ENCODE data around the gene TSPOAP1.

Gene TSPOAP1

DNA sequence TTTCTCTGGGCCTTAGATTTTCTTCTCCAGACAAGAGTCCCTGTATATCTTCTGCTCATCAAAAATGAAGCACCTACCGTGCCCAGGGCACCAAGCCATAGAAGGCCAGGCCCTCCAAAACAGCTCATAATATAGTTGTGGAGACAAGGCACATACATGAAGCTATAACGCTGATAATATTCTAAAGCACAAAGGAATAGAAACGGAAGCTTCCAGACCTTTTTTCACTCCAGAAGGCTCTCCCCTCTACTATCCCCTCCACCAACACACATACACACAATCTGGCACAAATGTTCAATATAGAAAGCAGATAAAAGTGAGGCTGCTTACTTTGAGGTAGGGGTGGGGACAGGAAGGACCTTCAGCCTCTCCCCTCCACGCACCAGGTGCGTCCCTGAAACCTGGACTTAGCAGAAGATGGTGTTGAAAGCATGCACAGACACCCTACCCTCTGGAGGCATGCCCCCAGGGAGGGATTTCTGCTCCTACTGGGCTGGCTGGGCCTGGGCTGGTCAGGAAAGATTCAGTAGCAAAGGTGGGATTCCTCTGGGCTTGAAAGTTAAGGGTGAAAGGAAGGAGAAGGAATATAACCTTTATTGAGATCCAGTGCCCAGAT is 37.5 kb upstream of the TSPOAP1 start:
- Mint-ChIP-seq H3K27ac (peak overlapping the region in 1 of 2 donors; percentile 86), H3K27me3 (no peaks in the 10 kb centered on the region), H3K9me3 (no peaks in the 10 kb centered on the region), H3K4me3 (no peak overlapping the region), H3K4me1 (peaks cover 8% of the 10 kb centered on the region)
- no peak for ATAC-seq
- no peak for DNase-seq

DNA sequence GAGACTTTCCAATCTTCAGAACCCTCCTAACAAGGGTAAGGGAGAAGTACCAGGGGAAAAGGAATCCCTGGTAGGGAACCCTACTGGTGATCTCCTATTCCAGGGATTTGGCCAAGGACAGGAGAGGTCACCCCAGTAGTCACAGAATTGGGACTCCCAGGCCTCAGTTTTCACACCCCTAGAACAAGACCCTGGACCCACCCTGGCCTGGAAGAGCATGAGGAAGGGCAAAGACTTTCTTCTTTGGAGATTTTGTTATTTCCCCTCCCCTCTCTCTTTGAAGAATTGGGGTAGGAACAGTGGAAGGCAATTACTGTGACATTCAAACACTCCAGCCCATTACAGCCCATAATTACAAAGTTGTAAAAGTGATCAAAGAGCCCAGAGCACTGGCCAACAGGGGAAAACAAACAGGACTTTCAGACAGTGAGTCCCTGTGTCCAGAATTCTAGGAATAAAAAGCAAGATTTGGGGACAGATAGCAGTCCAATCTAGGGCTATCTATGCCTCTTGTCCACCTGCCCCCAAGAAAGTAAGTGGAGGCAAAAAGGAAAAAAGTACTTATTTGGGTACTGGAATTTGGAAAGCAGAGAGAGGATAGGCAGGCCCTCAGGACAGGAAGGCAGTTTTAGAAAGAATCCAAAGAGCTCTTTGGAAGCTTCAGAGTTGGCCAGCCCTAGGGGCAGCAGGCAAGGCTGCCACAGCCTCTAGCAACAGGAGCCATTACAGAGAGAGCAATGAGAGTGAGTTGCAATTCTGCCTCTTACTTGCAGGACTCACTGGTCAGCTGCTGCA is 36.8 kb upstream of the TSPOAP1 start:
- H3K27me3 Mint-ChIP-seq, result no peaks in the 10 kb centered on the region
- H3K4me3 Mint-ChIP-seq, result no peak overlapping the region
- ATAC-seq (no peak), DNase-seq (no peak)
- peak overlapping the region in 1 of 2 donors; percentile 2 for H3K27ac Mint-ChIP-seq
- peaks cover 8% of the 10 kb centered on the region for H3K4me1 Mint-ChIP-seq
- no peaks in the 10 kb centered on the region for H3K9me3 Mint-ChIP-seq

DNA sequence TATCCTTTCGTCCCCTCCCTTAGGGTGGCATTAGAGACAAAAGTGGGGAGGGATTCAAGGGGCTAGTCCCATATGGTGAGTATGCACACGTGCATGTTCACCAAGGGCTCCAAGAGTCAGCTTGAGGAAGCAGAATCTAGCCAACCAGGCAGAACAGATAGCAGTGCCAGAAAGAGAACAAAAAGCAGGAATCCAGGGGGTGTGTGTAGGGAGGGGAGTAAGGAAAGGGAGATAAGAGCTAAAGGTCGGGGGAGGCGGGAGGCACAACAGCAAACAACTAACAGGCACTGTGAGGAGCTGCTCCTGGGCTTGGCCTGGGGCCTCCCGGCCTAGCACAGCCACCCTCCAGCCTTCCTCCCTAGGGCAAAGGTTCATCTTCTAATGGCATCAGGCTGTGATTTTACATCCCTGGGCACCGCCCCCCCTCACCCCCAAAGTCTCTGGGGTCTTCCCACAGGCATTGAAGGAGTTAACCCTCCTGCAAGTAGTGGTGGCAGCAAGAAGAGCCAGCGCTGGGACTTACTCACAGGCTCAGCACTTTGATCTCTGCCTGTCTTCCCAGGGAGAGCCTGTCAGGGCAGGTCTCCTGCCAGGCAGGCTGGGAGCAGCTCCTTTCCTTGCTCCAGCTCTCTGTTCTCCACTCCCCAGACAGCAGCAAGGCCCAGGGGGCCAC is 35.8 kb upstream of the TSPOAP1 start:
- Mint-ChIP-seq H3K27me3 (no peaks in the 10 kb centered on the region), H3K9me3 (no peaks in the 10 kb centered on the region), H3K4me3 (no peak overlapping the region), H3K27ac (peak overlapping the region in 1 of 2 donors; percentile 59), H3K4me1 (peaks cover 5% of the 10 kb centered on the region)
- ATAC-seq (no peak), DNase-seq (no peak)

DNA sequence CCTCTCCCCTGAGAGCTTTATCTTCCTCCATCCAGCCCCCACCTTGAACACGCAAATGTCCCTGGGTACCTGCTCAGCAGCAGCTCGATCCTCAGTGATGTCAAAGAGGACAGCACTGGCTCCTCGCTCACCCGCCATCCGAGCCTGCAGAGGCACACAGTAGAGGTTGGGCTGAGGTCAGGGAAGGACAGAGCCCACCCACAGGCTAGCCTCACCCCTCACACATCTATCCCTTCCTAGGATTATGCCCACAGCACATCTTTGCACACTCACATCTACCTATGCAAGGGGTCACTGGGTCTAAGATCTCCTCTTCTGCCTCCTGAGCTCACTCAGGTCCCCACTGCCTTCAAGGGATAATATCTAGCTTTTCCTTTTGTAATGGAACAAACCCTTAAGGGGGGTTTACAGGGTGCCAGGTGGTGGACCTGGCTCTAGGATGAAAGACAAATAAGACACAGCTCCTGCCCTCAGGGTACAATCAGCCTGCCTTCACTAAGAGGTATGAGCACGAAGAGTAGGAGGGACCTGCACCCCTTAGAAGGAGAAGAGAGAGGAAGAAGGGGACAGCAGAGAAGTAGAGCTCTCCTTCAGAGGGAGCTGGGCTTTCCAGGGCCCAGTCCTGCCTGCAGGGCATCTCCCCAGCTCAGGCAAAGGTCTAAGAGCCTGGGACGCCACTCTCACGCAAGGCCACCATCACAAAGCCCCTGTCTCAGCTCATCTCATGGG is 35.0 kb upstream of the TSPOAP1 start:
- Mint-ChIP-seq H3K9me3 (no peaks in the 10 kb centered on the region), H3K4me1 (no peaks in the 10 kb centered on the region), H3K27ac (no peak overlapping the region), H3K4me3 (no peak overlapping the region), H3K27me3 (no peaks in the 10 kb centered on the region)
- ATAC-seq, result no peak
- DNase-seq, result no peak

DNA sequence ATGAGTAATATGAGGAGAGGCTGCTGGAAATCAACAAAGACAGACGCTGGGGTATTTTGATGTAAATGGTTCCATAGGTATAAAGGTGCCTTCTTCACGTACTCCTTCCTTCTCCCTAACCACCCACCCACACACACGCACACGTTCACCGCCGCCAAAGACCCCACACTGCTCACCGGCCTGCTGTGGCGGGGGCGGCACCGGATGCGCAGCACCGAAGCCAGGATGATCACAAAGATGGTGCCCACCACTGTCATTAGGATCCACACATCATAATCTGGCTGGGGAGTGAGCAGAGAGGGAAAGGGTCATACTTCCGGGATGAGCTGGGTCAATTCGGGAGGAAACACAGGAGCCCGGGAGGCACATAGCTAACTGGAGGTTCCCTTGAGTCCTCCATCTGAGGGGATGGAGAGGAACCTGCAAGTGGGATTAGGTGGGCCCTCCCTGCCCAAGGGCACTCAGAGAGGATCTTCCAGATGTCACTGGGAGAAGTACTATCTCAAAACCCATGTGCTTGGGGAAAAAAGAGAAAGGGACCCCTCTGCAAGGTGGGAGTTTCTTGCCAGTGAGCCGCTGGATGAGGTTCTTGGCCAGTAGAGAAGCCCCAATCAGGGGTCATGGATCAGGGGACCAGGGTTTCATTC is 33.9 kb upstream of the TSPOAP1 start:
- H3K9me3 Mint-ChIP-seq, result no peaks in the 10 kb centered on the region
- no peak overlapping the region for H3K4me3 Mint-ChIP-seq
- H3K4me1 Mint-ChIP-seq, result no peaks in the 10 kb centered on the region
- ATAC-seq, result no peak
- DNase-seq, result no peak
- no peaks in the 10 kb centered on the region for H3K27me3 Mint-ChIP-seq
- peak overlapping the region in 1 of 2 donors; percentile 65 for H3K27ac Mint-ChIP-seq

DNA sequence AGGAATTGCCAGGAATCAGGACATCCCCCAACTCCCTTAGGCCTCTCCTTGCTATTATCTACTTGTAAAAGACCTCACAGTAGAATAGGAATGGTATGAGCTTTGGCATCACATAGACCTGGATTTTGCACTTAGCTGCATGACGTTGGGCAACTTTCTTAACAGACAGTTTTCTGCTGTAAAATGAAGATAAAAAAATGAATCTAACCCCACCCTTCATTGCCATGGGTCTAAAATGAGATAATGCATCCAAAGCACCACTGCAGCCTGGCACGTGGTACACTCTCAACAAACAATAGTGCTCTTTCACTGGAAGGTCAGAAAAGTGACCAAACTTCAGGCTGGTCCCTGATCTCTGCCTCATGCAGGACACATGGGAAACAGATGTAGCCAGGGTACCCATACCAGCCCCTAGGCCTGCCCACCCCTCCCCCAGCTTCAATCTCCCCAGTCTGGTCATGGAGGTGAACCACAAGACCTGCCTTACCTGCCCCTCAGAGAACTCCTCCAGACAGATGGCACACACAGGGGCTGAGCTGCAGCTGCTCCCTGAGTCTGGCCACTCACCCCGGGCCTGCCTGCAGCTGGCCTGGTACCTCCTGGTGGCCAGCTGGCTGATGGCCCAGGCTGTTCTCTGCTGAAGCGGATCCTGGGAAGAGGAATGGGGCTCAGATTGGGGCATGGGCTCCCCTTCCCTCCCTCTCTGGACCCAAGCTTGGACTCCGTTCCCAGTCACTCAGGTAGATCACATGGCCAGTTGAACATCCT is 31.9 kb upstream of the TSPOAP1 start:
- no peak overlapping the region for H3K4me3 Mint-ChIP-seq

DNA sequence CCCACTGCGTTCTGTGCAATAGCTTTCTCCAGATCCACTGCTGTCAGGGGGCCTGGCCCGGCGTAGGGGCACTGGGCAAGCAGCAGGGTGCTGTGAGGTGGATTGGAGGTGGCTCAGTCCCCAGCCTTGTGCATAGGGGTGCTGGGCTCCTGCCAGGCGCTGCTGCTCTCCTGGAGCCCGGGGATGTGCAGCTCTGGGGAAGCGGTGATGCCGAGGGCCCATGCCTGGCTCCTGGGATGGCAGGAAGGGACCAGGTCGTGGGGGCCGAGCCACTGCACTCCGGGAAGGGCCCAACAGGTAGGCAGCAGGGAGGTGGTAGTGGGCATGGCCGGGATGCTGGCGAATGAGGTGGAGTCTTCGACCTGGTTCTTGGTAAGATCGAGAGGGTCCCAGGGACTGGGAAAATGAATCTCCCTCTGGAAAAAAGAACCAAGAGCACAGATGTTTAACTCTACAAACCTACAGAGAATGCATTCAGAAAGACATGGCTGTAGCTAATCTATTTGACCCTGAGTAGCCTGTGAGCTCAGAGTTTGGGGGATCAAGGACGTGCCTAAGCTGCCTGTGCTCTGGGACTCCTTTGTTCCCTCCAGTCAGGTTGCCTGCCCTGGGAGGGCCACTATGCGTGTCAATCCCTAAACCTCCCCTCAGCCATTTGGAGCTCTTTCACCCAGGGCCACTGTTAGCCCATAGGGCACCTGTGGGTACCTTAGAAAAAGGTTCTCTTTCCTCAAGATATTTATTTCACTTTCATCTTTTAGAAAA is 30.0 kb upstream of the TSPOAP1 start:
- H3K9me3 Mint-ChIP-seq, result no peaks in the 10 kb centered on the region
- H3K4me3 Mint-ChIP-seq, result no peak overlapping the region
- DNase-seq, result no peak

More for the DNA sequence above, 31.9 kb upstream of the TSPOAP1 start:
- H3K27me3 Mint-ChIP-seq, result no peaks in the 10 kb centered on the region
- H3K27ac Mint-ChIP-seq, result peak overlapping the region; percentile 9 to 48
- H3K4me1 Mint-ChIP-seq, result no peaks in the 10 kb centered on the region
- no peaks in the 10 kb centered on the region for H3K9me3 Mint-ChIP-seq
- DNase-seq, result no peak
- ATAC-seq, result no peak

DNA sequence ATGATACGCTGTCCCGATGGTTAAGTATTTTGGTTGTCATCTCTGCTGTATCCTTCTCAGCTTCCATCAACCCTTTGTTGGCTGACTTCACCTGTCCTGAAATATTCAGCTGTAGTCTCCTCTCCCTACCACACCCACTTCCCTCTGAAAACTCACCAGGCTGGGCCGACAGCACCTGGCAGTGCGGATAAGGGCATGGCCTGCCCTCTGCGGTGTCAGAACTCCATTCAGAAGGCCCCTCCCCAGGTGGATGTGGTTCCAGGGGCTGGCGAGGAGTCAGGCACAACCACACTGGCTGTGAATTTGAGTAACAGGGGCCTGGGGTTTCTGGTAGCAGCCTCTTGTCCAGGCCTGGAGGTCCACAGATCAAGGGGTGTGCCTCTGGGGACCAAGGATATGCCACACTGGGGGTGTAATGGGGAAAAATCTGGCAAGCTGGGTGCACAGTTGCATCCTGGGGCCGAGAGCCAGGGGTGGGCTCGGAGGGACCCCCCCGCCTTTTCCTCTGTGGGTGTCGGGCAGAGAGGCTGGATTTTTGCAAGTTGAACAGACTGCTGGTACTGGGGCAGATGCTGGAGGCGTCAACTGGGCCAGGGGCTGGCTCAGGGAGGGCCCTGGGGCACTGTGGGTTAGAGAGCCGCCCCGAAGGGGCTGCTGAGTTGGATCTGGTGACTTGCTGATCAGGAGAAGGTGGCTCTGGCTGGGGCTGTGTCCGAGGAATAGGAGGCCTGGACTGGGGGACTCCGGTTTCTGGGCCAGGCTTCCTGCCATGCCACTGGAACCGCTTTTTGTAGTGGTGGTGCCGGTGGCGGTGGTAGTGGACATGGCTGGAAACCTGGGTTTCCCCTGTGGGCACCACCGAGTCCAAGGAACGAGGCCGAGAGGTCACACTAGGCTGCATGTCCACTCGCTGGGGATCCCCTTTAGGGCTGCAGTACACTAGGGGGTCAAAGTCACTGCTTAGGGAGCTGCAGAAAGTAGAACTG is 29.0 kb upstream of the TSPOAP1 start:
- peak overlapping the region in 1 of 2 donors; percentile 92 for H3K27ac Mint-ChIP-seq
- H3K4me3 Mint-ChIP-seq, result no peak overlapping the region
- H3K9me3 Mint-ChIP-seq, result no peaks in the 10 kb centered on the region
- ATAC-seq (no peak), DNase-seq (no peak)
- H3K27me3 Mint-ChIP-seq, result no peaks in the 10 kb centered on the region
- H3K4me1 Mint-ChIP-seq, result peaks cover 20% of the 10 kb centered on the region

More for the DNA sequence above, 30.0 kb upstream of the TSPOAP1 start:
- H3K27ac Mint-ChIP-seq, result peak overlapping the region in 1 of 2 donors; percentile 92
- no peaks in the 10 kb centered on the region for H3K27me3 Mint-ChIP-seq
- H3K4me1 Mint-ChIP-seq, result peaks cover 14% of the 10 kb centered on the region
- peak; percentile 21 for ATAC-seq

DNA sequence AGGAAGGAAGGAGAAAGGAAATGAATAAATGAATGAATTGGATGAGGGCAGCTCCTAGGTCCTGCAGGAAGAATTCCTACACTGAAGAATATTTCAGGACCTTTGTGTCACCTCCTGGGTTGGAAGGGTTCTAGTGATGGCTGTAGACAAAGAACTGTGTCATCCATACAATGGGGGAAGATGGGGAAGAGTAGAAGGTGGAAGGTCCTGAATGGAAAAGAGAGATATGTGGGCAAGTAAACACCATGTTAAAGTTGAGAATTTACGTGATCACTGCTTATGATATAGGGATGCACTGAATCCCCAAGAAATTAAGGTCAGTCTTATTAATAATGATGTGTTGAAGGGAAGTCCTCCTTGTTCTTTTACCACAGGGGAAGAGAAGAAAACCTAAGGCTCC is 27.6 kb upstream of the TSPOAP1 start:
- no peak for ATAC-seq
- no peak overlapping the region for H3K27ac Mint-ChIP-seq
- no peaks in the 10 kb centered on the region for H3K9me3 Mint-ChIP-seq
- H3K4me1 Mint-ChIP-seq, result peaks cover 25% of the 10 kb centered on the region
- no peak for DNase-seq
- no peak overlapping the region for H3K4me3 Mint-ChIP-seq
- no peaks in the 10 kb centered on the region for H3K27me3 Mint-ChIP-seq

DNA sequence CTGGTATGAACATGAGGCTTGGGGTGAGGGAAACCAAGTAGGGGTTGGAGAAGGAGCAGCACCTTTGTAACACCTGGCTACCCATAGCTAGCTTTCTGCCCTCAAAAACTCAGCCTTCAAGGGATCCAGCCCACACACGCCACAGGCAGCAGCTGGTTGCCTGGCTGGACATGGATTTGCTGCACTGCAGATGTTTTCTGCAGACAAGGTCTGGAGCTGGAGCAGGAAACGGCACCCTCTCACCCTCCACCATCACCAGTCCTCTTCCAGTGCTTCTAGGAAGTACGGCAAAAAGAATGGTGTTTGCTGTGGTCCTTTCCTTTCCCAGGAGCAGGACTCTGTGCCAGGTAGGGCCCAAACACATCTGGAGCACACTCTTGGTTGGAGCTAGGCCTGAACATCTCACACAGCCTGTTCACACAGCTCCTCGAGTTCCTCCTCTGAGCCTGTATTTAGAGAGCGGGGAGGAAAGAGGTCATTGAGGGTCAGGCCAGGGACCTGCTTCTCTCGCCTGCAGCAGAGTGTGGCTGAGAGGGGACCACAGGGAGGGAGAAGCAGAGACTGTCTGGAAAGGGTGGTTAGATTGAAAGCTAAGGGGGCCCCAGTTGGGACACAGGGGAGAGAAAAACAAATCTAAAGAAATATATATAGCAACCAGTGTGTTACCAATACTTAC is 26.1 kb upstream of the TSPOAP1 start:
- Mint-ChIP-seq H3K4me3 (peak overlapping the region in 1 of 2 donors; percentile 16), H3K27ac (peak overlapping the region in 1 of 2 donors; percentile 73), H3K9me3 (no peaks in the 10 kb centered on the region), H3K4me1 (peaks cover 34% of the 10 kb centered on the region), H3K27me3 (no peaks in the 10 kb centered on the region)
- ATAC-seq (no peak), DNase-seq (no peak)

DNA sequence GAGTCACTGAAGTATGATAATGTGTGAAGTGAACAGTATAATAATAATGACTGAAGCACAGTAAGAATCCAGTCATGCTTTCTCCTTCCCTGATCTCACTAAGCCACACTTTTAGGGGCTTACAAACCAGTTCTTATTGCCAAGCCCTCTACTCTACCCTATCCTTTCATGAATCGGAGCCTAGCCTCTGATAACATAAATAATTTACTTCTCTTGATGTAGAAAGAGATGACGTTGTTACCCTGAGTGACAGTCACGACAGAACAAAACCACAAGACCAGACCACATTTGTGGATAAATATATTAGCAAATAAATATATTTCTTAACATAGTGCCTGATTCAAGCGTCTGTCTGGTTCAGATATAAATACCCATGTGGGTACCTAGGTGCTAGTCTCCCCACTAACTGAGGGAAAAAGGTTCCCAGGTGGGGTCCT is 24.8 kb upstream of the TSPOAP1 start:
- Mint-ChIP-seq H3K27ac (peak overlapping the region; percentile 91 to 94), H3K27me3 (no peaks in the 10 kb centered on the region), H3K9me3 (no peaks in the 10 kb centered on the region), H3K4me1 (peaks cover 46% of the 10 kb centered on the region), H3K4me3 (peak overlapping the region; percentile 89 to 100)
- DNase-seq, result no peak
- no peak for ATAC-seq

DNA sequence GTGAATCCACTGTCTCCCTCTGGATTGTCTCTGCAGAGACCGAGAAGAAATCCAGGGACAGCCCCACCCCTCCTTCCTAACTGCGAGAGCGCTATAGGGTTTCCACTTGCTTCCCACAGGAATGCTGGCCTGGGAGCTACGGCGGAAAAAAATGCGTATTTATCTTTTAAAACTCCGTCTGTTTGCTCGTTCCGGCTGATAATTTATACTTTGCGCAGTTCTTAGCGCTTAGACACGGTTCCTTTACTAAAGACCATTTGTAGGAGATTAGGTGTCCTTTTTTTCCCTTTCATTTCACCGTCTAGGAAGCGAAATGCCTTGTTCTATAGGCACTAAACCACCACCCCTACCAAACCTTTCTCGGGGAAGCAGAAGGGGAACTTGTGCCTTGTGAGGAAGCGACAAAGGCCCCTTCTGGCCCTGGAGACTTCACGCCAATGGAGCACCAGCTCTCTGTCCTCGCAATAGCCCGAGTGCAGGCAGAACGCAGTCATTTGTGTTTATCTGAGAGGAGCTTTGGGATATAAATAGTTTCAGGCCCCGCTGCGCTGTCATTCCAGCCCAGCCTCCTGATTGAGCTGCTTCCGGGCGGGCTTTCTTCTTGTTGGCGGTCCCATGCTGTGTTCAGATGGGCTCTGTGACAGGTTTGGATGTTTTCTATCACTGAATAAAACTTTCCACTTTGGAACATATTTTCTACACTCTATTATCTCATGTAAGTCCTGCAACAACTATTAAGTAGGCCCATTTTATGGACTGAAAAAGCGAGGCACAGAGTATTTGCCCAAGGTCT is 24.2 kb upstream of the TSPOAP1 start:
- Mint-ChIP-seq H3K4me1 (peaks cover 52% of the 10 kb centered on the region), H3K4me3 (peak overlapping the region; percentile 89 to 100), H3K9me3 (no peaks in the 10 kb centered on the region), H3K27ac (peak overlapping the region; percentile 91 to 94), H3K27me3 (no peaks in the 10 kb centered on the region)
- peak in 1 of 2 donors; percentile 44 for DNase-seq
- no peak for ATAC-seq
